ENCODE data around the gene RFX3.

The RFX3 gene

DNA sequence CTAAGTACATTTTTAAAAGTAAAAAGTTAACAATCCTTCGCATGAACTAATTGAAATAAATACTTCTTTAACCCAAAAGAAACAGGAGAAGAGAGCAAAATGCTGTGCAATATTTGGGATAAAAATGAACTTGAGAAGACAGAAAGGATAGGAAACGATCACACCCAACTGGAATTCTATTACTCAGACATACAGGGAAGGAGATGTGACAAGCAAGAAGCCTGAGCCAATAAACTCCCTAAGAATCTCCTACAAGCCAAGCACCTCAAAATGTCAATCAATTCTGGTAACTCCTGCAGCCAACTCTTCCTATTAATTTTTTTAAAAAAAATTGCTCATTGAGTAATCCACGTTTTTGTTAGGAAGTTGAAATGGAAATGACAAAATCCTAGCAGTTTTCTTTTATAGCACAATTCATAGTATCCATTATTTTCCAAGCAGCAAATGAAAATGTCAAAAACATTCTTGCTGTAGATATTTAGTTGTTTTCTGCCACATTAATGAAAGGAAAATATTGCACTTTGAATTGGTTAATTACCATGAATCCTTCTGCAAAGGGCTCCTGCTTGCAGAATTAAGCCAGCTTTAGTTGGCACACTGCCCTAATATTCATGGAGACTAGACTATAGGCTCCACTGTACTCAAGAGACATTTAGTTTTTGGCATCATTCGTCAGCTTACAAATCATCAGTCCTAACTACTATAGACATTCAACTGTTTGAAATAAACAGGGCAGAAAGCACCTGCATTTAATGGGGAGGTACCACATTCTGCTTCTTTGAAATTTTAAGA, 89.0 kb downstream of the RFX3 start:
- H3K4me3 ChIP-seq (ENCODE audit: low read depth, low read length) = no peak overlapping the region
- TF ChIP-seq CTCF (IDR thresholded peaks at IDR 0.05; ENCODE audit: borderline replicate concordance, insufficient read depth, low read depth, low read length) = no peak

DNA sequence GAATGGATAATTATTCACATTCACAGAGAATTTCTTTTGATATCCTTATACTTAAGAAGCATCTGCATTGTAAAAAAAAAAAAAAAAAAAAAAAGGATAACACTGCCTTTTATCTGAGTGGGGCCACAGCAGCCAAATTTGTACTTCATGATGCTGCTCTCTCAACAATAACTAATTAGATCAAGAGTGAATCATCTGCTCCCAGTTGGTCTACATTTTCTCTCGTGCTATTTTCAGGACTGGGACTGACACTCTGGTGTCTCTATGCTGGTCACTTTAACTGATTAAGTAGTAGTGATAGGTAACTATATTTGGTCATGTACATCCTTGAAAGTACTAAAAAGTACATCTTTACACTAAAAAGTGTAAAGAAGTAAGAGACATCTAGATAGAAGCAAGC, 90.1 kb downstream of the RFX3 start:
- H3K4me3 ChIP-seq (ENCODE audit: low read depth, low read length) = no peak overlapping the region
- no peak for TF ChIP-seq CTCF (IDR thresholded peaks at IDR 0.05; ENCODE audit: borderline replicate concordance, insufficient read depth, low read depth, low read length)

DNA sequence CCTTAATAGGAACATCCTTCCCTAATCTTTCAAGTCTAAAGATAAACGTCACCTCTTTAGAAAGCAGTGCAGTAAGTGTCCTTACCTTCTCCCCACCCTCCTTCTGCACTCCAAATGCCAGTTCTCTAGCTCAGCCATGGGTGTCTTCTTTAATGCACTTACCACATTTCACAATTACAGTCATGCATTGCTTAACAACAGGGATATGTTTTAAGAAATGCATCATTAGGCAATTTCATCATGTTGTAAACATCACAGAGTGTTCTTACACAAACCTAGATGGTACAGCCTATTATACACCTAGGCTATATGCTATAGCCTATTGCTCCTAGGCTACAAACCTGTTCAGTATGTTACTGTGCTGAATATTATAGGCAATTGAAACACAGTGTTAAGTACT, 91.2 kb downstream of the RFX3 start:
- no peak overlapping the region for H3K4me3 ChIP-seq (ENCODE audit: low read depth, low read length)
- TF ChIP-seq CTCF (IDR thresholded peaks at IDR 0.05; ENCODE audit: borderline replicate concordance, insufficient read depth, low read depth, low read length) = no peak

GRCh38 chr9:3433754-3434153, 92.0 kb downstream of the RFX3 start:
- TF ChIP-seq CTCF (IDR thresholded peaks at IDR 0.05; ENCODE audit: borderline replicate concordance, insufficient read depth, low read depth, low read length) = no peak
- no peak overlapping the region for H3K4me3 ChIP-seq (ENCODE audit: low read depth, low read length)

GRCh38 chr9:3433066-3433465, 92.7 kb downstream of the RFX3 start:
- TF ChIP-seq CTCF (IDR thresholded peaks at IDR 0.05; ENCODE audit: borderline replicate concordance, insufficient read depth, low read depth, low read length) = no peak
- H3K4me3 ChIP-seq (ENCODE audit: low read depth, low read length) = no peak overlapping the region

GRCh38 chr9:3431890-3432289, 93.9 kb downstream of the RFX3 start:
- no peak for TF ChIP-seq CTCF (IDR thresholded peaks at IDR 0.05; ENCODE audit: borderline replicate concordance, insufficient read depth, low read depth, low read length)
- H3K4me3 ChIP-seq (ENCODE audit: low read depth, low read length) = no peak overlapping the region

DNA sequence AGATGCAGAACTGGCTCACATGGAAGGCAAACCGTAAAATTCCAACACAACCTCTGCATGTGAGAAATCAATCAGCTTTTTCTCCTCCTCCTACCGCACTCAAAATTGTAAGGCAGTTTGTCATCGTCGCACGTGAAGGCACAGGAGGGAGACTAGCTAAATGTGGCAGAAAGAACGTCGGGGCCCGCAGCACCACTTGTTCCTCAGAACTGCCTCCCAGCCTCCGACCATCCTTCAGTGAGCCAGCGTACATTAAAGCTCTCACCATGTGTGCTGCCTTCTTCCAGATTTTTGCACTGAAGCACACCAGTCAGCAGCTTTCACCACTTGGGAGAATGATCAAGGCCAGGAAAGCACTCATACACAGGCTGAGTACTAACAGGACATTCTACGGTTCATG, 105.9 kb downstream of the RFX3 start:
- H3K4me3 ChIP-seq (ENCODE audit: low read depth, low read length) = no peak overlapping the region
- no peak for TF ChIP-seq CTCF (IDR thresholded peaks at IDR 0.05; ENCODE audit: borderline replicate concordance, insufficient read depth, low read depth, low read length)

All from GM12875 (cell line).